ENCODE measurements around the gene NADK2. TPM values are rescaled to one million over a fixed set of nuclear protein-coding genes. Genes with fewer than 3 reads are reported as not detected.
A peak's percentile ranks its signal among the peaks of the same experiment; 100 is the strongest.

Gene NADK2
- total and polyA plus RNA-seq, 12 donors: 9.8 to 53.5 (median 37.7) TPM

DNA sequence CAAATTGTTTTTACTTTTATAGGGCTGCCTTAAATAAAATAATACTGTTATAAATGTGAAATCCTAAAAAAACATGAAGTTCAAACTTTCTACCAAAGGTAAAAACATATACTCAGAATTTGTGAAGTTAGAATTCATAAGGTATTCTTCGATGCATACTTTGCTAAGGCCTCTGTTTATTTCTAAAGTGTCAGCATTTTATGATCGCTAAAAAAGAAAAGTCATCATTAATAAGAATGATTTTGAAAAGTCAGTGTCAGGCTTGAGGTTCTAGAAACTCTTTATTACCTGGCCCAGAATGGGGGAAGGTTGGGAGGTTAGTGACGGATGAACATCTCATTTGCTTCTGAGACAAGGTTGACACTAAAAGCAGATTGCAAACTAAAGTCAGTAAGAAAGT lies 26.2 kb upstream of the NADK2 start:
- no peak for ATAC-seq

DNA sequence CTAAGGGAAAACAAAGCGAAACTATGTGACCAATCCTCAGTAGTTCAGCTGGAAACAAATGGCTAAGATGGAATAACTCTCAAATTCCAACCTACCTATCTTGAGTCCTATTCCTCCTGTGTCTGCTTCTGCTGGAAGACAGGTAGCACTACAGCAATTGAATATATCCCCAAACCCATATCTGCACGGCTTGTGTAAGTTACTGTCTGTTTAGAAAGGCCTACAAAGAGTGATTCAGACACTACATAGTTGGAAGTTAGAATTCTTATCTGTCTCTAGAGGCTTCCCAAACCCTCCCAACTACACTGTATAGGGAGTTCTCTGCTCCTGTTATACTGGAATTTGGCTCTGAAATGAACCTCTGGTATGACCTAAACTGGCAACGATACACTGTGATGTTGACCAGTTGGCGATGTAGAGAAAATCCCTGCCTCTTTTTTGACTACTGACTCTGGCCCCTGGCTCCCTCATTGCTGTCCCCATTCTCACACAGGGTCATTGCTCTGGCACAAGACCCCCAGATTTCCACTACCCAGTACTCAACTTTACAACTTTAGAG lies 22.6 kb upstream of the NADK2 start:
- no peaks in the 10 kb centered on the region for H3K4me1 ChIP-seq
- ATAC-seq (no peak), DNase-seq (no peak)
- intact Hi-C loops (cut with DNase I): loop anchor here in 6 of 10 donors (2.0 to 10.0 kb wide), 4 partner anchors 41 to 433 kb away; no protein-coding TSS in a partner anchor
- no peaks in the 10 kb centered on the region for H3K9me3 ChIP-seq
- 57 to 76% methylated on average over 4 of the region's 4 CpGs for WGBS, 2 donors
- no peak overlapping the region for H3K27ac ChIP-seq
- no peaks in the 10 kb centered on the region for H3K36me3 ChIP-seq
- no peak overlapping the region for H3K4me3 ChIP-seq
- TF ChIP-seq, protein P1, sequence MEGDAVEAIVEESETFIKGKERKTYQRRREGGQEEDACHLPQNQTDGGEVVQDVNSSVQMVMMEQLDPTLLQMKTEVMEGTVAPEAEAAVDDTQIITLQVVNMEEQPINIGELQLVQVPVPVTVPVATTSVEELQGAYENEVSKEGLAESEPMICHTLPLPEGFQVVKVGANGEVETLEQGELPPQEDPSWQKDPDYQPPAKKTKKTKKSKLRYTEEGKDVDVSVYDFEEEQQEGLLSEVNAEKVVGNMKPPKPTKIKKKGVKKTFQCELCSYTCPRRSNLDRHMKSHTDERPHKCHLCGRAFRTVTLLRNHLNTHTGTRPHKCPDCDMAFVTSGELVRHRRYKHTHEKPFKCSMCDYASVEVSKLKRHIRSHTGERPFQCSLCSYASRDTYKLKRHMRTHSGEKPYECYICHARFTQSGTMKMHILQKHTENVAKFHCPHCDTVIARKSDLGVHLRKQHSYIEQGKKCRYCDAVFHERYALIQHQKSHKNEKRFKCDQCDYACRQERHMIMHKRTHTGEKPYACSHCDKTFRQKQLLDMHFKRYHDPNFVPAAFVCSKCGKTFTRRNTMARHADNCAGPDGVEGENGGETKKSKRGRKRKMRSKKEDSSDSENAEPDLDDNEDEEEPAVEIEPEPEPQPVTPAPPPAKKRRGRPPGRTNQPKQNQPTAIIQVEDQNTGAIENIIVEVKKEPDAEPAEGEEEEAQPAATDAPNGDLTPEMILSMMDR (IDR thresholded peaks at IDR 0.05): no peak
- H3K27me3 ChIP-seq: no peaks in the 10 kb centered on the region

More for the DNA sequence above, 26.2 kb upstream of the NADK2 start:
- no peak overlapping the region for H3K27ac ChIP-seq
- intact Hi-C loops (cut with DNase I): loop anchor here (5.0 to 10.0 kb wide), 6 partner anchors 34 to 429 kb away; partner anchors contain the start of gene RANBP3L (in 5 of the 10)
- H3K4me1 ChIP-seq: no peaks in the 10 kb centered on the region
- H3K4me3 ChIP-seq: no peak overlapping the region
- no peaks in the 10 kb centered on the region for H3K36me3 ChIP-seq
- WGBS, 2 donors: 97 to 98% methylated on average over 3 of the region's 3 CpGs
- H3K27me3 ChIP-seq: no peaks in the 10 kb centered on the region
- DNase-seq: no peak
- TF ChIP-seq, protein P1 (IDR thresholded peaks at IDR 0.05): no peak
- no peaks in the 10 kb centered on the region for H3K9me3 ChIP-seq

DNA sequence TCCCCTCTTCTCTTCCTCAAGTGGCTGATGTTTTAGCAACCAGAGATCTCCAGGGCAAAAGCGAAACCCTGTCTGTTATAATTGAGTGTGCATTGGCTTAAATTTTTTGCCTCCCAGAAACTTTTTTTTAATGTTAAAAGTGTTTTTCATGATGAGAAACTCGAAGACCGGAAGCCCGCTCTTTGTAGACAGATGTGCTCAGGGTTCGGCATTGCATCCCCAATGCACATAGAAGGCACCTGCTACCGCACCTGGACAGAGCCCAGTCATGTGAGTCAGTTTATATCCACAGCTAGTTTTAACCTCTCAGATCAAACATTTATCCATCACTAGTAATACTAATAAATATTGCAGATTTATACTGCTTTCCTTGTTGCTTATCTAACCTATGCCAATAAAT lies 19.5 kb upstream of the NADK2 start:
- no peaks in the 10 kb centered on the region for H3K36me3 ChIP-seq
- TF ChIP-seq, protein P1 (IDR thresholded peaks at IDR 0.05): no peak
- intact Hi-C loops (cut with DNase I): loop anchor here in 6 of 10 donors (5.0 to 10.0 kb wide), 3 partner anchors 134 to 436 kb away; no protein-coding TSS in a partner anchor
- DNase-seq: no peak
- 89 to 92% methylated on average over 6 of the region's 6 CpGs for WGBS, 2 donors
- no peaks in the 10 kb centered on the region for H3K27me3 ChIP-seq
- no peaks in the 10 kb centered on the region for H3K9me3 ChIP-seq
- H3K4me1 ChIP-seq: no peaks in the 10 kb centered on the region
- no peak overlapping the region for H3K4me3 ChIP-seq
- H3K27ac ChIP-seq: no peak overlapping the region
- no peak for ATAC-seq

DNA sequence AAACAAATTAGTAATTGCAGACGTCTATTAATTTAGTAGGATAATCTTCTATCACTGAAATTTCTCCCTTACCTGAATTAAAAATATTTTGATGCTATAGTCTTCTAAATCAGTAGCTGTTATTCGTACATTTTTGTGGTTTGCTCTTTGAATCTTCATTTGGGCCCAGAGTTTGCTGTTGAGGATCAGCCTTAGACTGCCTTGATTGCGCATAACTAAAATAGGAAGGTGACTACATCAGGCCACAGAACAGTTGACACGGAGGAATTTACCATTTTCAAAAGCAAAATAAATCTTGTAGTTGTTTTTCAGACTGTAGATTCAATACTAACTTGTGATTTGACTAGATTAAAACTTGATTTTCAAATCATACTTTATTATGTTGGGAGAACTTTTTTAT lies 11.8 kb upstream of the NADK2 start:
- Histone ChIP-seq H3K27ac (peak overlapping the region in 2 of 10 donors; percentile 4 to 9), H3K36me3 (no peaks in the 10 kb centered on the region), H3K27me3 (no peaks in the 10 kb centered on the region), H3K4me3 (no peak overlapping the region), H3K4me1 (peaks cover 0 to 7% (median 0%) of the 10 kb centered on the region in 9 donors), H3K9me3 (no peaks in the 10 kb centered on the region)
- TF ChIP-seq, protein P1 (IDR thresholded peaks at IDR 0.05): no peak
- DNase-seq (no peak), ATAC-seq (no peak)
- 70 to 93% methylated on average over 4 of the region's 4 CpGs for WGBS, 2 donors
- intact Hi-C loops (cut with DNase I): no loop called here

All from heart right ventricle (tissue), 16 donors.